ENCODE results near the gene DMRTA1.
"Not testable (repeated sequence)": the region's sequence is repeated elsewhere in the genome, so short reads cannot be mapped to it uniquely, and the experiment has no call there.

DMRTA1 gene

DNA sequence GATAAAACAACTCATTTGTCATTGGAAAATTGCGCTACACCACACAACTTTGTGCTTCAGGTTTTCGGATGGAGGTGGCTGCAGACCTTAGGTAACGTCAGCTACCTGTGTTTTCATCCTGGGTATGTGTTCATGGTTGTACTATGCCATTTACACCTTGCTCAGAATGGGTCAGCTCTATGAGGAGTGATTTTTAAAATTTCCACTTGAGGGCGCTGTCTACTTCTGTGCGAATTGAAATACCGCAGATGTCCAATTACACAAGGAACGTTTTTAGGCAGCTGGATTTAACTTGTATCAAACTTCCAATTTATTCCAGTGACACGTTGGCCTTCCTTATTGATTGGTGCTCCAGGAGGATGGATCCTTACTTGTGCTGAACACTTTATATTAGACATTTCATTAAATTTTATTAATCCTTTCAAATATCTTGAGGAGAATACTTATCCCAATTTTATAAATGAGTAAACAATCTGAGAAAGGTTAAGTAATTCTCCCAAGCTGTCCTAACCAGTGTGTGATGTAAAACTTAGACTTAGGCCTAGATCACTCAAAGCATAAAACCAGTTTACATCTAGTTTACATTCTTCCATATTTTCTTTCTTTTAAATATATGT, 23.4 kb downstream of the DMRTA1 start:
- DNase-seq, result no peak

DNA sequence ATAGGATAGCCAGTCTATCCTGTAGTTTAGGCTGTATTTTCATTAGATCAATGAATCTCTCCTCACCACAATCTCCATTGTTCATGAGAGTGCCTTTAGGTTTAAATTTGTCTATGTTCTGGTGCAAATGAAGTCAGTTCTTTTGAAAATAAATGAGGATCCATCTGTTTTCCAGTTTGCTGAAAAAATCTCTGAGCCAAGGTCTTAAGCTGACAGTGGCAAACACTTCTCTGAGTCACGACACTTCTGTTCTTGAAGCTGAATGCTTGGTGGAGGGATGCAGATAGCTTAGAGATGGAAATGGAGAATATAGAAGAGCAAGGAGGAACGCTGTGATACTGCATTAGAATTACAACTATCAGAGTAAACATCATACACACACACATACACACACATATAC, 34.9 kb downstream of the DMRTA1 start:
- DNase-seq, result no peak

DNA sequence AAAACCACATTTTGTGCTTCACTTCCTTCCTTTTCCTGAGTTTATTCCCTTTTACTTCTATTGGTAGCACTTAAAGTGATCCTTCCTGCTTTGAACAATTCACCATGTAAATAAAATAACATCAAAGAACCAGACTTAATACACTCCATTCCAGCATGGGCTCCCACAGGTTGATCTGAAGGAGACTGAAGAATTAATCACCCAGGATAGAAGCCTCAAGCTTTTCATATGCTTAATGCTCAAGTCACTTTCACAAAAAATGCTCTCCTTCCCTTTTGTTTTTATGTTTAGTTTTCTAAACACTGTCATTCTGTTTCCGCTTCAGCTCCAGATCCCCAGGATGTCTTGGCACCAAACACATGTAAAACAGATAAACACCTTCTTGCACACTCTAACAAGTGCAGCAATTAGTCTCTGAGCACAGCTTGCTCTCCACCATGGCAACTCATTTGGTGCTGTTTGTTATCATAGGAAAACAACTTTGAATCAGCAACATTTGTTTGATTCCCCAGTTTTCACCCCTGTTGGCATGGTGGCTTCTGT, 37.0 kb downstream of the DMRTA1 start:
- no peak for DNase-seq

DNA sequence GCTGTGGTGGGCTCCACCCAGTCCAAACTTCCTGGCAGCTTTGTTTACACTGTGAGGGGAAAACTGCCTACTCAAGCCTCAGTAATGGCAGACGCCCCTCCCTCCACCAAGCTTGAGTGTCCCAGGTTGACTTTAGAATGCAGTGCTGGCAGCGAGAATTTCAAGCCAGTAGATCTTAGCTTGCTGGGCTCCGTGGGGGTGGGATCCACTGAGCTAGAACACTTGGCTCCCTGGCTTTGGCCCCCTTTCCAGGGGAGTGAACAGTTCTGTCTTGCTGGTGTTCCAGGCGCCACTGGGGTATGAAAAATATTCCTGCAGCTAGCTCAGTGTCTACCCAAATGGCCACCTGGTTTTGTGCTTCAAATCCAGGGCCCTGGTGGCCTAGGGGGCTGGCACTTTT, 49.6 kb downstream of the DMRTA1 start:
- not testable (repeated sequence) for DNase-seq

Measured in activated CD8-positive, alpha-beta memory T cell treated with anti-CD3 and anti-CD28 coated beads, Interleukin-2, amount 50 U/mL, for 48 hours (primary cell).